ENCODE results near the gene CRYBB3.

The CRYBB3 gene

GRCh38 chr22:25199731-25200520, at the start of gene CRYBB3:
TSS of gene CRYBB3 (plus strand) at chr22:25199858. CDS start at chr22:25201397, 1,539 bp downstream.
- in situ Hi-C loops (cut with MboI; ENCODE audit: low sequenced_read_pairs): no loop called here

- in situ Hi-C loops (cut with MboI; ENCODE audit: low sequenced_read_pairs): no loop called here
These were observed 45.5 kb upstream of the CRYBB3 start for GRCh38 chr22:25153961-25154666.

- in situ Hi-C loops (cut with MboI; ENCODE audit: low sequenced_read_pairs): no loop called here
These were observed 45.0 kb upstream of the CRYBB3 start for GRCh38 chr22:25154667-25154999.

- in situ Hi-C loops (cut with MboI; ENCODE audit: low sequenced_read_pairs): no loop called here
These were observed 42.9 kb upstream of the CRYBB3 start for GRCh38 chr22:25156736-25157135.

GRCh38 chr22:25159028-25159427, 40.6 kb upstream of the CRYBB3 start:
- in situ Hi-C loops (cut with MboI; ENCODE audit: low sequenced_read_pairs): no loop called here

GRCh38 chr22:25160120-25160996, 39.3 kb upstream of the CRYBB3 start:
- in situ Hi-C loops (cut with MboI; ENCODE audit: low sequenced_read_pairs): no loop called here

GRCh38 chr22:25161017-25161915, 38.4 kb upstream of the CRYBB3 start:
- in situ Hi-C loops (cut with MboI; ENCODE audit: low sequenced_read_pairs): no loop called here

GRCh38 chr22:25161916-25162530, 37.6 kb upstream of the CRYBB3 start:
- in situ Hi-C loops (cut with MboI; ENCODE audit: low sequenced_read_pairs): no loop called here

- in situ Hi-C loops (cut with MboI; ENCODE audit: low sequenced_read_pairs): no loop called here
These were observed 37.1 kb upstream of the CRYBB3 start for GRCh38 chr22:25162561-25162960.

GRCh38 chr22:25165785-25166184, 33.9 kb upstream of the CRYBB3 start:
- in situ Hi-C loops (cut with MboI; ENCODE audit: low sequenced_read_pairs): no loop called here

GRCh38 chr22:25166266-25167040, 33.2 kb upstream of the CRYBB3 start:
- in situ Hi-C loops (cut with MboI; ENCODE audit: low sequenced_read_pairs): no loop called here

GRCh38 chr22:25167082-25167481, 32.6 kb upstream of the CRYBB3 start:
- in situ Hi-C loops (cut with MboI; ENCODE audit: low sequenced_read_pairs): no loop called here

- in situ Hi-C loops (cut with MboI; ENCODE audit: low sequenced_read_pairs): no loop called here
These were observed 31.6 kb upstream of the CRYBB3 start for GRCh38 chr22:25167834-25168601.

GRCh38 chr22:25169278-25170031, 30.2 kb upstream of the CRYBB3 start:
- in situ Hi-C loops (cut with MboI; ENCODE audit: low sequenced_read_pairs): no loop called here

- in situ Hi-C loops (cut with MboI; ENCODE audit: low sequenced_read_pairs): no loop called here
These were observed 29.2 kb upstream of the CRYBB3 start for GRCh38 chr22:25170426-25170980.

- in situ Hi-C loops (cut with MboI; ENCODE audit: low sequenced_read_pairs): no loop called here
These were observed 27.5 kb upstream of the CRYBB3 start for GRCh38 chr22:25172153-25172552.

GRCh38 chr22:25174156-25174887, 25.3 kb upstream of the CRYBB3 start:
- in situ Hi-C loops (cut with MboI; ENCODE audit: low sequenced_read_pairs): no loop called here

Data from HL-60/S4 treated with phorbol 12-myristate 13-acetate at 8.2 ng/mL for 4 days and 3 days (cell line).